GM21526 (cell line): ENCODE results near the gene LLGL2.
"Not testable (repeated sequence)": the region's sequence is repeated elsewhere in the genome, so short reads cannot be mapped to it uniquely, and the experiment has no call there.

Source experiments
- ATAC-seq: cut with Tn5 transposase; IDR thresholded peaks from one replicate; pipeline ENCODE4 v1.9.1; 2021; ENCODE audit warnings: moderate library complexity; ENCODE audit not compliant: unreplicated experiment, low FRiP score

The LLGL2 gene

GRCh38 chr17:75568412-75569255 lies 43.1 kb downstream of the LLGL2 start:
- ATAC-seq = no peak

- no peak for ATAC-seq
These were observed 44.7 kb downstream of the LLGL2 start for GRCh38 chr17:75570034-75570676.

- no peak for ATAC-seq
These were observed 45.3 kb downstream of the LLGL2 start for GRCh38 chr17:75570772-75571171.

- no peak for ATAC-seq
These were observed 45.8 kb downstream of the LLGL2 start for GRCh38 chr17:75571197-75571884.

- ATAC-seq = no peak
These were observed 46.4 kb downstream of the LLGL2 start for GRCh38 chr17:75571885-75572215.

GRCh38 chr17:75572713-75573539 lies 47.4 kb downstream of the LLGL2 start:
- no peak for ATAC-seq

- ATAC-seq = no peak
These were observed 48.1 kb downstream of the LLGL2 start for GRCh38 chr17:75573540-75573957.

GRCh38 chr17:75573994-75574393 lies 48.5 kb downstream of the LLGL2 start:
- no peak for ATAC-seq

GRCh38 chr17:75574404-75575036 lies 49.0 kb downstream of the LLGL2 start:
- no peak for ATAC-seq

GRCh38 chr17:75575197-75575596 lies 49.7 kb downstream of the LLGL2 start:
- ATAC-seq = no peak

GRCh38 chr17:75575728-75576127 lies 50.2 kb downstream of the LLGL2 start:
- ATAC-seq = no peak

- no peak for ATAC-seq
These were observed 51.2 kb downstream of the LLGL2 start for GRCh38 chr17:75576661-75577060.

- not testable (repeated sequence) for ATAC-seq
These were observed 55.7 kb downstream of the LLGL2 start for GRCh38 chr17:75581121-75581725.

GRCh38 chr17:75583197-75583596 lies 57.7 kb downstream of the LLGL2 start:
- not testable (repeated sequence) for ATAC-seq

- ATAC-seq = no peak
These were observed 59.3 kb downstream of the LLGL2 start for GRCh38 chr17:75584849-75585175.

- no peak for ATAC-seq
These were observed 62.4 kb downstream of the LLGL2 start, which contains the start of gene MYO15B for GRCh38 chr17:75587675-75588595. MYO15B (plus strand) TSS chr17:75587800; CDS start chr17:75588058, 258 bp downstream.

GRCh38 chr17:75588596-75589011 lies 63.1 kb downstream of the LLGL2 start:
- peak; percentile 11 for ATAC-seq

GRCh38 chr17:75589012-75589918 lies 63.8 kb downstream of the LLGL2 start:
- peak; percentile 67 for ATAC-seq
